Fibroblast of lung (primary cell): ENCODE measurements around the gene TTC27. TPM values are rescaled to one million over a fixed set of nuclear protein-coding genes. Genes with fewer than 3 reads are reported as not detected.

Experiments
- DNase-seq, 2 donors: peaks; one replicate each; pipeline versions ENCODE4 v3.0.0 to v3.0.0-alpha.2; 2010; ENCODE audit warnings: low read depth in 2 of 2
- H2AFZ ChIP-seq: 2 replicates; pipeline ENCODE4 v1.5.1; 2012; ENCODE audit warnings: low read length, control low read depth, inconsistent platforms
- H3K27ac ChIP-seq: 2 replicates; pipeline ENCODE4 v1.5.1; 2011; ENCODE audit warnings: low read length, control low read depth; ENCODE audit not compliant: insufficient read depth
- H3K27me3 ChIP-seq: 2 replicates; pipeline ENCODE4 v1.5.1; 2011; ENCODE audit warnings: mild to moderate bottlenecking, low read length; ENCODE audit not compliant: control insufficient read depth, insufficient read depth
- H3K36me3 ChIP-seq: 2 replicates; pipeline ENCODE4 v1.5.1; 2011; ENCODE audit warnings: low read length; ENCODE audit not compliant: control insufficient read depth, insufficient read depth
- H3K4me1 ChIP-seq: 2 replicates; pipeline ENCODE4 v1.5.1; 2011; ENCODE audit warnings: low read length; ENCODE audit not compliant: control insufficient read depth, insufficient read depth; ENCODE audit errors: extremely low read depth
- H3K4me2 ChIP-seq: 2 replicates; pipeline ENCODE4 v1.5.1; 2011; ENCODE audit warnings: low read length, control low read depth; ENCODE audit not compliant: insufficient read depth; ENCODE audit errors: extremely low read depth
- H3K4me3 ChIP-seq, 4 experiments: fragments of 200-600 bp in 1 of 4; sonication (generic) in 1 of 4; replicated peaks in 1 of 4; 2 replicates each; pipeline ENCODE4 v1.5.1; 2011 to 2016; ENCODE audit warnings: low read length in 4 of 4, low read depth in 3 of 4, mild to moderate bottlenecking in 3 of 4, control low read depth in 2 of 4, inconsistent platforms in 1 of 4, mixed read lengths in 1 of 4; ENCODE audit not compliant: insufficient read depth in 1 of 4; ENCODE audit errors: control extremely low read depth in 1 of 4
- H3K79me2 ChIP-seq: 2 replicates; pipeline ENCODE4 v1.5.1; 2012; ENCODE audit warnings: mild to moderate bottlenecking, low read length, inconsistent platforms; ENCODE audit not compliant: control insufficient read depth, insufficient read depth
- H3K9ac ChIP-seq: 2 replicates; pipeline ENCODE4 v1.5.1; 2011; ENCODE audit warnings: mild to moderate bottlenecking, low read length, control low read depth; ENCODE audit not compliant: insufficient read depth
- H3K9me3 ChIP-seq: 2 replicates; pipeline ENCODE4 v1.5.1; 2012; ENCODE audit warnings: low read depth, low read length; ENCODE audit not compliant: control insufficient read depth, insufficient read depth
- H4K20me1 ChIP-seq: 2 replicates; pipeline ENCODE4 v1.5.1; 2011; ENCODE audit warnings: low read length; ENCODE audit not compliant: control insufficient read depth, insufficient read depth; ENCODE audit errors: extremely low read depth
- EZH2 ChIP-seq: IDR thresholded peaks from 2 replicates; pipeline ENCODE4 v1.5.1; 2012; ENCODE audit warnings: low read length, control low read depth, mild to moderate bottlenecking; ENCODE audit errors: missing control alignments
- polyA plus RNA-seq, 2 donors: library from polyadenylated mRNA; depleted of rRNA in 1 of 2; stranded (reverse) in 1 of 2; unstranded in 1 of 2; fragments of >200 nt; gene quantifications; 2 replicates each; pipeline ENCODE4 v1.2.1, GENCODE V29; 2011 to 2012; ENCODE audit warnings: missing spikeins in 1 of 2
- total RNA-seq: library from RNA; depleted of rRNA; stranded (reverse); fragments of >200 nt; gene quantifications from 2 replicates; pipeline ENCODE4 v1.2.1, GENCODE V29; 2014
- TF ChIP-seq, protein P1 (sequence below), 2 donors: IDR thresholded peaks in 1 of 2; conservative IDR thresholded peaks in 1 of 2; 1 replicate in 1 of 2; 2 replicates in 1 of 2; pipeline ENCODE4 v1.5.1; 2011 to 2012; ENCODE audit warnings: low read length in 2 of 2, control low read depth in 1 of 2, inconsistent platforms in 1 of 2, low read depth in 1 of 2, mild to moderate bottlenecking in 1 of 2

TTC27 gene
- total and polyA plus RNA-seq, 2 donors (not counting 1 experiment from before 2014, with no cell fraction given) = 15.7 to 19.3 TPM

DNA sequence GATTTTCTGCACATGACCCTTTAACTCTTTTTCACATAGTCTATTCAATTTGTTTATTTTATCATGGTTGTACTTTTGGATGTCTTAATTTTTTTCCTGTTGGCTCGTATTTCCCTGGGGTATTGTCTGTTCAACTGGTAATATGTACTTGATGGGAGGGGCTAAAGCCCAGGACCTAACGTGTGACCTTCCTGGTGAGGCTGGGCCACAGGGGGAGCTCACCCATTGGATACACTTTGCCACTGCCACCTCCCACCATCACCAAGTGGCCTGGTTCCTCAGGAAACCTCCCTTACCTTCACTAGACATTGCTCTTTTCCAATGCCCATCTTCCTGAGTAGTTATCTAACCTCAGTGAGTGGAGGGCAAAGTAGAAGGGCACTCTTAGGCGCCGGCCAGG, 175.0 kb downstream of the TTC27 start:
- H3K27me3 ChIP-seq = no peaks in the 10 kb centered on the region
- TF ChIP-seq, protein P1, sequence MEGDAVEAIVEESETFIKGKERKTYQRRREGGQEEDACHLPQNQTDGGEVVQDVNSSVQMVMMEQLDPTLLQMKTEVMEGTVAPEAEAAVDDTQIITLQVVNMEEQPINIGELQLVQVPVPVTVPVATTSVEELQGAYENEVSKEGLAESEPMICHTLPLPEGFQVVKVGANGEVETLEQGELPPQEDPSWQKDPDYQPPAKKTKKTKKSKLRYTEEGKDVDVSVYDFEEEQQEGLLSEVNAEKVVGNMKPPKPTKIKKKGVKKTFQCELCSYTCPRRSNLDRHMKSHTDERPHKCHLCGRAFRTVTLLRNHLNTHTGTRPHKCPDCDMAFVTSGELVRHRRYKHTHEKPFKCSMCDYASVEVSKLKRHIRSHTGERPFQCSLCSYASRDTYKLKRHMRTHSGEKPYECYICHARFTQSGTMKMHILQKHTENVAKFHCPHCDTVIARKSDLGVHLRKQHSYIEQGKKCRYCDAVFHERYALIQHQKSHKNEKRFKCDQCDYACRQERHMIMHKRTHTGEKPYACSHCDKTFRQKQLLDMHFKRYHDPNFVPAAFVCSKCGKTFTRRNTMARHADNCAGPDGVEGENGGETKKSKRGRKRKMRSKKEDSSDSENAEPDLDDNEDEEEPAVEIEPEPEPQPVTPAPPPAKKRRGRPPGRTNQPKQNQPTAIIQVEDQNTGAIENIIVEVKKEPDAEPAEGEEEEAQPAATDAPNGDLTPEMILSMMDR (conservative IDR thresholded peaks at IDR 0.05 in 1 of 2, IDR thresholded peaks at IDR 0.05 in 1 of 2; ENCODE audit: low read depth in 1 of 2, low read length in 2 of 2) = no peak
- H3K79me2 ChIP-seq = no peaks in the 10 kb centered on the region
- H4K20me1 ChIP-seq = no peaks in the 10 kb centered on the region
- no peaks in the 10 kb centered on the region for H3K9me3 ChIP-seq
- no peak overlapping the region for H2AFZ ChIP-seq
- no peak overlapping the region for H3K4me3 ChIP-seq
- DNase-seq = no peak
- H3K4me2 ChIP-seq = no peak overlapping the region
- no peaks in the 10 kb centered on the region for H3K36me3 ChIP-seq
- no peak overlapping the region for H3K27ac ChIP-seq
- no peak overlapping the region for H3K9ac ChIP-seq
- no peaks in the 10 kb centered on the region for H3K4me1 ChIP-seq

DNA sequence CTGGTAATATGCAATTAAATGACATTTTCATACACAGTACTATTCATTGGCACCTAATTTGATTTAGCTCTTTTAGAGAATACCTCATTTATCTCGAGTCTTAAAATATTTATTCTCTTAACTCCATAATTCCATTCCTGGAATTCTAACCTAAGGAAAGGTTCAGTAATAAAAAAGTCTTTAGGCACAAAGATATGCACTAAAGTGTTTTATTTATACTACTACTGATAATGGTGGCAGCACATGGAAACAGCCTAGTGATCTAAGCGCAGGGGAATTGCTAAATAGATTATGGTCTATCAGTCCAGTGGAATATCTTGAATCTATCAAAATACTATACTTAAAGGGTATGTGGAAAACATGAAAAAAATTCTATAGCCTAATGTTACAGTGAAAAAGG, 176.4 kb downstream of the TTC27 start:
- Histone ChIP-seq H3K9ac (no peak overlapping the region), H3K27ac (no peak overlapping the region), H4K20me1 (no peaks in the 10 kb centered on the region), H3K9me3 (no peaks in the 10 kb centered on the region), H3K4me3 (no peak overlapping the region), H2AFZ (no peak overlapping the region), H3K27me3 (no peaks in the 10 kb centered on the region), H3K79me2 (no peaks in the 10 kb centered on the region), H3K36me3 (no peaks in the 10 kb centered on the region), H3K4me1 (no peaks in the 10 kb centered on the region), H3K4me2 (no peak overlapping the region)
- TF ChIP-seq, protein P1 (conservative IDR thresholded peaks at IDR 0.05 in 1 of 2, IDR thresholded peaks at IDR 0.05 in 1 of 2; ENCODE audit: low read depth in 1 of 2, low read length in 2 of 2) = no peak
- no peak for TF ChIP-seq EZH2
- DNase-seq = no peak

DNA sequence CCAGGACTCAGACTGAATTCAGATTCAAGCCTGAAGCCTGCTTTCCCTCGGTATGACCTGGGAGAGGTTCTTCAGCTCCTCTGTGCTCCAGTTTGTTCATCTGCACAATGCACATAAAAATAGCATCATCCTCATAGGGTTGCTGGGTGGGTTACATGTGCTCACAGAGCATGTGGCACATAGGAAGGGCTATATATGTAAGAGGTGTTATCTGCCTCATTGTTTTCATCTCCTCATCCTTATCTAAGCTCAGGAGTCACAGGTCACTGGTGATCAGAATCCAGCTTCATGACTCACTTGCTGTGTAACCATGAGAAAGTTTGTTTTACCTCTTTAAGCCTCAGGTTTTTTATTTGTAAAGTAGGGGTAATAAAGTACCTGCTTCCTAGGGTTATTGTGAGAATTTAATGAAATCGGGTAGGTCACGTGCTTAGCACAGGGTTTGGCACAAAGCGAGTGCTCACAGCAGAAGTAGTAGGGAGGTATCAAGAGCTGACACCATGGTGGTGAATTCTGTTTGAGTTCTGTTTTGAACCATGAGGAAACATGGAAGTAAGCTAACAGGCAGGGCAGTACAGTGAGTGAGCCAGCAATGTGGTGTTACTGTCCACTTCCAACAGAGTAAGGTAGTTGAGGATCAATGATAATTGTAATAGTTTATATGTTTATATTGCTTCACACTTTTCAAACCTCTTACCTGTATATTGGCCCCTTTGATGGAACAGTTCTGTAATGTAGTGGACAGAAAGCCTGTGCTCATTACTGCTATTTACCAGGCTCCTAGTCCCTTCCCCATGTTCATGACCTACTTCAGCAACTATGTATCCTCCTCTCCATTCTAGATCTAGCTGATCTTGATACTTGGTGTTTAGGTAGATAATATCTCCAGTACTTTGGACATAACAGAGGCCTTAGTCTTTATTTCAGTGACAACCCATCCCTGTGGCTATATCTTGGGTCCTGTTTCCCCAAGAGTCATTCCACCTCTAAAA, 177.6 kb downstream of the TTC27 start:
- no peaks in the 10 kb centered on the region for H3K27me3 ChIP-seq
- H3K9me3 ChIP-seq = no peaks in the 10 kb centered on the region
- no peaks in the 10 kb centered on the region for H3K36me3 ChIP-seq
- H2AFZ ChIP-seq = no peak overlapping the region
- no peaks in the 10 kb centered on the region for H4K20me1 ChIP-seq
- no peak overlapping the region for H3K27ac ChIP-seq
- no peak overlapping the region for H3K4me3 ChIP-seq
- no peaks in the 10 kb centered on the region for H3K79me2 ChIP-seq
- TF ChIP-seq, protein P1 (conservative IDR thresholded peaks at IDR 0.05 in 1 of 2, IDR thresholded peaks at IDR 0.05 in 1 of 2; ENCODE audit: low read depth in 1 of 2, low read length in 2 of 2) = no peak
- no peak for TF ChIP-seq EZH2
- H3K4me2 ChIP-seq = no peak overlapping the region
- peak in 1 of 2 donors; percentile 55 for DNase-seq
- no peaks in the 10 kb centered on the region for H3K4me1 ChIP-seq
- H3K9ac ChIP-seq = no peak overlapping the region
